Fibroblast of lung (primary cell): ENCODE measurements around the gene TFDP2.

ENCODE experiments used
- EZH2 ChIP-seq: IDR thresholded peaks from 2 replicates; pipeline ENCODE4 v1.5.1; 2012; ENCODE audit warnings: low read length, control low read depth, mild to moderate bottlenecking; ENCODE audit errors: missing control alignments
- TF ChIP-seq, protein P1 (sequence below), 2 donors: IDR thresholded peaks in 1 of 2; conservative IDR thresholded peaks in 1 of 2; 1 replicate in 1 of 2; 2 replicates in 1 of 2; pipeline ENCODE4 v1.5.1; 2011 to 2012; ENCODE audit warnings: low read length in 2 of 2, control low read depth in 1 of 2, inconsistent platforms in 1 of 2, low read depth in 1 of 2, mild to moderate bottlenecking in 1 of 2

DNA sequence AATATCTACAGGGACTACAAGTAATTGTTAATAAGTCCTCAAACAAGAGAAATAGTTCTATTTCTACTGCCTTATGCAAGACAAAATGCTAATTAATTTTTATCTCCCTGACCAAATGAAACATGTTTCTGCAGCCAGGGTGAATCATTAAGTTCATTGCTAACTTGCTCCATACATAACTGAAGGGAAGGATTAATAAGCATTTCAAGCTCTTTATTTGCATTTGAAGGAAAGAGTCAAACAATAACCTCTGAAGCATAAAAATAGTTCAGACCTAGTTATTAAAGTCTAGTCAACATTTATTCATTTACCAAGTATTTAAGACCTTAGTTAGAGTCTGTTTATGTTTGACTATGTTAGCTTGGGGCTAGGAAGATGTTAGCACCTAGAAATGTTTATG lies 152.9 kb downstream of the TFDP2 start:
- TF ChIP-seq, protein P1, sequence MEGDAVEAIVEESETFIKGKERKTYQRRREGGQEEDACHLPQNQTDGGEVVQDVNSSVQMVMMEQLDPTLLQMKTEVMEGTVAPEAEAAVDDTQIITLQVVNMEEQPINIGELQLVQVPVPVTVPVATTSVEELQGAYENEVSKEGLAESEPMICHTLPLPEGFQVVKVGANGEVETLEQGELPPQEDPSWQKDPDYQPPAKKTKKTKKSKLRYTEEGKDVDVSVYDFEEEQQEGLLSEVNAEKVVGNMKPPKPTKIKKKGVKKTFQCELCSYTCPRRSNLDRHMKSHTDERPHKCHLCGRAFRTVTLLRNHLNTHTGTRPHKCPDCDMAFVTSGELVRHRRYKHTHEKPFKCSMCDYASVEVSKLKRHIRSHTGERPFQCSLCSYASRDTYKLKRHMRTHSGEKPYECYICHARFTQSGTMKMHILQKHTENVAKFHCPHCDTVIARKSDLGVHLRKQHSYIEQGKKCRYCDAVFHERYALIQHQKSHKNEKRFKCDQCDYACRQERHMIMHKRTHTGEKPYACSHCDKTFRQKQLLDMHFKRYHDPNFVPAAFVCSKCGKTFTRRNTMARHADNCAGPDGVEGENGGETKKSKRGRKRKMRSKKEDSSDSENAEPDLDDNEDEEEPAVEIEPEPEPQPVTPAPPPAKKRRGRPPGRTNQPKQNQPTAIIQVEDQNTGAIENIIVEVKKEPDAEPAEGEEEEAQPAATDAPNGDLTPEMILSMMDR (conservative IDR thresholded peaks at IDR 0.05 in 1 of 2, IDR thresholded peaks at IDR 0.05 in 1 of 2; ENCODE audit: low read depth in 1 of 2, low read length in 2 of 2), result no peak
- TF ChIP-seq EZH2, result no peak
